ENCODE results near the gene MICALL1. TPM values are rescaled to one million over a fixed set of nuclear protein-coding genes. Genes with fewer than 3 reads are reported as not detected.

Gene MICALL1
- polyA plus RNA-seq, 1 experiment, result 12.1 TPM

- POLR2A ChIA-PET, result interaction anchor here (1.2 kb wide), 1 partner anchor 9 kb away, joined by 3 read pairs; no protein-coding TSS in a partner anchor
- DNase-seq (ENCODE audit: low read depth, low spot score), result peak; percentile 55
- Histone ChIP-seq H3K27ac (ENCODE audit: low read depth, low read length) (peak overlapping the region; percentile 57), H3K4me3 (ENCODE audit: low read depth, low read length) (no peak overlapping the region), H3K9me3 (ENCODE audit: control insufficient read depth, insufficient read depth, low read length) (no peaks in the 10 kb centered on the region; the same call in 1 of the 2 replicates), H3K27me3 (ENCODE audit: control insufficient read depth, insufficient read depth, low read length) (no peaks in the 10 kb centered on the region)
- TF ChIP-seq CTCF (IDR thresholded peaks at IDR 0.05; ENCODE audit: low read depth, low read length), result peak; percentile 98
- CTCF ChIA-PET, result interaction anchor here (0.6 to 2.5 kb wide), 19 partner anchors 12 to 119 kb away, joined by 3 to 24 read pairs (median 5); partner anchors contain the start of gene MICALL1
Observed at GRCh38 chr22:37933711-37934376, 27.7 kb downstream of the MICALL1 start.

DNA sequence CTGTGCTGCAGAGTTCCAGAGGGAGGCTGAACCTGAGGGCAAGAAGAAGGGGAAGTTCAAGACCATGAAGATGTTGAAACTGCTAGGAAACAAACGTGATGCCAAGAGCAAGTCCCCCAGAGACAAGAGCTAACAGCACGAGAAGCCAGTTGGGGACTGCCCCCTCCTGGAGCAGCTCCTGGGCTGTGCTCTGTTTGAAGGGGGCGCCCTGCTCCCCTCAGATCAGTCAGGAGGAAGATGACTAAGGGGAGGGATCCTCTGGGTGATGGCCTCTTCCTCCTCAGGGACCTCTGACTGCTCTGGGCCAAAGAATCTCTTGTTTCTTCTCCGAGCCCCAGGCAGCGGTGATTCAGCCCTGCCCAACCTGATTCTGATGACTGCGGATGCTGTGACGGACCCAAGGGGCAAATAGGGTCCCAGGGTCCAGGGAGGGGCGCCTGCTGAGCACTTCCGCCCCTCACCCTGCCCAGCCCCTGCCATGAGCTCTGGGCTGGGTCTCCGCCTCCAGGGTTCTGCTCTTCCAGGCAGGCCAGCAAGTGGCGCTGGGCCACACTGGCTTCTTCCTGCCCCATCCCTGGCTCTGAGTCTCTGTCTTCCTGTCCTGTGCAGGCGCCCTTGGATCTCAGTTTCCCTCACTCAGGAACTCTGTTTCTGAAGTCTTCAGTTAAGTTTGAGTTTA lies 34.7 kb downstream of the MICALL1 start:
- Histone ChIP-seq H3K27ac (ENCODE audit: low read depth, low read length) (no peak overlapping the region), H3K9me3 (ENCODE audit: control insufficient read depth, insufficient read depth, low read length) (no peaks in the 10 kb centered on the region; the same call in 1 of the 2 replicates), H3K4me3 (ENCODE audit: low read depth, low read length) (no peak overlapping the region), H3K27me3 (ENCODE audit: control insufficient read depth, insufficient read depth, low read length) (no peaks in the 10 kb centered on the region)
- TF ChIP-seq CTCF (IDR thresholded peaks at IDR 0.05; ENCODE audit: low read depth, low read length), result no peak
- no peak for DNase-seq (ENCODE audit: low read depth, low spot score)
- ChIA-PET POLR2A (interaction anchor here (0.7 kb wide), 1 partner anchor 11 kb away, joined by 4 read pairs; no protein-coding TSS in a partner anchor), CTCF (no interaction called here)

DNA sequence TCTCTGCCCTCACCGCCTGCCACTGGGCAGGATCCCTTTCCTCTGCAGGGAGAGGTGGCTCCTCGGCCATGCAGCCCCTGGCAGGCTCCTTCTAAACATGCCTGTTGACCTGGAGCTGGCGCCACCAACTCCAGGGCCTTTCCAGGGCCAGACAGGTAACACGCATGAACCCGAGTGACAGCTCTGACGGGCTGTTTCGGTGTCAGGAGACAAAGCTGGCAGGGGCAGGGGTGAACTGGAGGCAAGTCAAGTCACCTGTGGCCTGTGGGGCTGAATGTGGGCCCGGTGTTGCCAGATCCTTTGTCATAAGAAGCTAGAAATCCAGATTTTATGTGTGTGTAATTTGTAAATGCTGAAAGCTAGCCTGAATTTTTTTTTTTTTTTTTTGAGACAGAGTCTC lies 36.0 kb downstream of the MICALL1 start:
- no peaks in the 10 kb centered on the region for H3K27me3 ChIP-seq (ENCODE audit: control insufficient read depth, insufficient read depth, low read length)
- no peak overlapping the region for H3K27ac ChIP-seq (ENCODE audit: low read depth, low read length)
- no peak for TF ChIP-seq CTCF (IDR thresholded peaks at IDR 0.05; ENCODE audit: low read depth, low read length)
- DNase-seq (ENCODE audit: low read depth, low spot score), result no peak
- ChIA-PET POLR2A (interaction anchor here (1.0 kb wide), 1 partner anchor 37 kb away, joined by 6 read pairs; no protein-coding TSS in a partner anchor), CTCF (interaction anchor here (0.5 kb wide), 1 partner anchor 10 kb away, joined by 4 read pairs; no protein-coding TSS in a partner anchor)
- H3K4me3 ChIP-seq (ENCODE audit: low read depth, low read length), result no peak overlapping the region
- H3K9me3 ChIP-seq (ENCODE audit: control insufficient read depth, insufficient read depth, low read length), result no peaks in the 10 kb centered on the region; the same call in 1 of the 2 replicates

- no peak for TF ChIP-seq CTCF (IDR thresholded peaks at IDR 0.05; ENCODE audit: low read depth, low read length)
- Histone ChIP-seq H3K27ac (ENCODE audit: low read depth, low read length) (no peak overlapping the region), H3K9me3 (ENCODE audit: control insufficient read depth, insufficient read depth, low read length) (no peaks in the 10 kb centered on the region; the same call in 1 of the 2 replicates), H3K4me3 (ENCODE audit: low read depth, low read length) (no peak overlapping the region), H3K27me3 (ENCODE audit: control insufficient read depth, insufficient read depth, low read length) (no peaks in the 10 kb centered on the region)
- no peak for DNase-seq (ENCODE audit: low read depth, low spot score)
- ChIA-PET CTCF (no interaction called here), POLR2A (no interaction called here)
Observed at GRCh38 chr22:37943136-37943824, 37.2 kb downstream of the MICALL1 start.

Measured in AG04450 (cell line).